COR-L47 (cell line): ENCODE results near the gene TRABD2B.

Experiments
- DNase-seq: peaks from one replicate; lab custom pipeline; 2025; lab: John Stamatoyannopoulos, UW

TRABD2B gene

GRCh38 chr1:47876587-47876963 is 120.6 kb downstream of the TRABD2B start:
- no peak for DNase-seq

GRCh38 chr1:47875831-47876586 is 121.2 kb downstream of the TRABD2B start:
- DNase-seq: no peak

GRCh38 chr1:47875036-47875435 is 122.1 kb downstream of the TRABD2B start:
- no peak for DNase-seq

- no peak for DNase-seq
These were observed 123.8 kb downstream of the TRABD2B start for GRCh38 chr1:47873337-47873736.

GRCh38 chr1:47872886-47873285 is 124.3 kb downstream of the TRABD2B start:
- no peak for DNase-seq

GRCh38 chr1:47871799-47872353 is 125.3 kb downstream of the TRABD2B start:
- no peak for DNase-seq

GRCh38 chr1:47870946-47871676 is 126.1 kb downstream of the TRABD2B start:
- no peak for DNase-seq

- no peak for DNase-seq
These were observed 126.7 kb downstream of the TRABD2B start for GRCh38 chr1:47870480-47870879.

- DNase-seq: no peak
These were observed 128.9 kb downstream of the TRABD2B start for GRCh38 chr1:47868348-47868676.

- no peak for DNase-seq
These were observed 129.5 kb downstream of the TRABD2B start for GRCh38 chr1:47867438-47868347.

- DNase-seq: no peak
These were observed 130.4 kb downstream of the TRABD2B start for GRCh38 chr1:47866601-47867437.

GRCh38 chr1:47865881-47866535 is 131.2 kb downstream of the TRABD2B start:
- no peak for DNase-seq

GRCh38 chr1:47859092-47859743 is 138.0 kb downstream of the TRABD2B start:
- no peak for DNase-seq

- no peak for DNase-seq
These were observed 140.2 kb downstream of the TRABD2B start for GRCh38 chr1:47856996-47857395.

- DNase-seq: no peak
These were observed 142.0 kb downstream of the TRABD2B start for GRCh38 chr1:47855230-47855629.

GRCh38 chr1:47854552-47855144 is 142.5 kb downstream of the TRABD2B start:
- no peak for DNase-seq

- DNase-seq: no peak
These were observed 143.3 kb downstream of the TRABD2B start for GRCh38 chr1:47853852-47854251.

- DNase-seq: no peak
These were observed 144.1 kb downstream of the TRABD2B start for GRCh38 chr1:47853059-47853458.

GRCh38 chr1:47852006-47852718 is 145.0 kb downstream of the TRABD2B start:
- no peak for DNase-seq
